Naive thymus-derived CD8-positive, alpha-beta T cell (primary cell): ENCODE measurements around the gene CTDP1. TPM values are rescaled to one million over a fixed set of nuclear protein-coding genes. Genes with fewer than 3 reads are reported as not detected.

Experiments
- ATAC-seq, 2 donors: fragments of 150-1000 bp; cut with Tn5 transposase in 1 of 2; sonication (Bioruptor Pico), chemical (Tn5 transposase) in 1 of 2; 1 replicate in 1 of 2; 2 replicates in 1 of 2; pipeline ENCODE4 v1.10.0; 2021; ENCODE audit warnings: mild to moderate bottlenecking in 2 of 2, moderate library complexity in 2 of 2
- POLR2A ChIA-PET: fragments of 350-600 bp; sonication (Branson Sonifier 250); formaldehyde crosslinking; loops from one replicate; lab custom pipeline; 2021; ENCODE audit warnings: antibody characterized with exemption; lab: Charles Lee
- DNase-seq, 10 donors: peaks; one replicate each; pipeline versions ENCODE4 v3.0.0 to v3.0.0-alpha.2; 2020 to 2022
- H3K27ac Mint-ChIP-seq, 10 donors: one replicate each; pipeline ENCODE4 v1.8.0; 2020 to 2022; ENCODE audit warnings: mild to moderate bottlenecking in 10 of 10, mixed read lengths in 10 of 10, moderate library complexity in 4 of 10, inconsistent platforms in 1 of 10
- H3K27me3 Mint-ChIP-seq, 5 donors: one replicate each; pipeline ENCODE4 v1.8.0; 2021 to 2022; ENCODE audit warnings: mixed read lengths in 5 of 5
- H3K36me3 Mint-ChIP-seq, 3 donors: one replicate each; pipeline ENCODE4 v1.8.0; 2020 to 2022; ENCODE audit warnings: mixed read lengths in 3 of 3, mild to moderate bottlenecking in 2 of 3, inconsistent platforms in 1 of 3
- H3K4me1 Mint-ChIP-seq, 4 donors: one replicate each; pipeline ENCODE4 v1.8.0; 2021 to 2022; ENCODE audit warnings: mixed read lengths in 4 of 4
- H3K4me3 Mint-ChIP-seq, 10 donors: one replicate each; pipeline ENCODE4 v1.8.0; 2020 to 2022; ENCODE audit warnings: mild to moderate bottlenecking in 10 of 10, mixed read lengths in 10 of 10, moderate library complexity in 6 of 10, inconsistent platforms in 1 of 10
- H3K9me3 Mint-ChIP-seq, 9 donors: one replicate each; pipeline ENCODE4 v1.8.0; 2020 to 2022; ENCODE audit warnings: mixed read lengths in 9 of 9, mild to moderate bottlenecking in 3 of 9, inconsistent platforms in 1 of 9, moderate library complexity in 1 of 9
- polyA plus RNA-seq, 3 donors: library from polyadenylated mRNA; unstranded; fragments of 300-500 nt; fragmentation: Illumina TruSeq; gene quantifications; one replicate each; pipeline ENCODE4 v1.2.3, GENCODE V29; 2021
- total RNA-seq, 8 experiments: library from RNA in 2 of 8; stranded (reverse) in 2 of 8; gene quantifications; one replicate each; pipeline ENCODE4 v1.2.3 and lab custom pipeline; 2021 to 2026

CTDP1 gene
- total and polyA plus RNA-seq, 5 experiments from 2014 or later = 7.9 to 46.2 (median 31.1) TPM

DNA sequence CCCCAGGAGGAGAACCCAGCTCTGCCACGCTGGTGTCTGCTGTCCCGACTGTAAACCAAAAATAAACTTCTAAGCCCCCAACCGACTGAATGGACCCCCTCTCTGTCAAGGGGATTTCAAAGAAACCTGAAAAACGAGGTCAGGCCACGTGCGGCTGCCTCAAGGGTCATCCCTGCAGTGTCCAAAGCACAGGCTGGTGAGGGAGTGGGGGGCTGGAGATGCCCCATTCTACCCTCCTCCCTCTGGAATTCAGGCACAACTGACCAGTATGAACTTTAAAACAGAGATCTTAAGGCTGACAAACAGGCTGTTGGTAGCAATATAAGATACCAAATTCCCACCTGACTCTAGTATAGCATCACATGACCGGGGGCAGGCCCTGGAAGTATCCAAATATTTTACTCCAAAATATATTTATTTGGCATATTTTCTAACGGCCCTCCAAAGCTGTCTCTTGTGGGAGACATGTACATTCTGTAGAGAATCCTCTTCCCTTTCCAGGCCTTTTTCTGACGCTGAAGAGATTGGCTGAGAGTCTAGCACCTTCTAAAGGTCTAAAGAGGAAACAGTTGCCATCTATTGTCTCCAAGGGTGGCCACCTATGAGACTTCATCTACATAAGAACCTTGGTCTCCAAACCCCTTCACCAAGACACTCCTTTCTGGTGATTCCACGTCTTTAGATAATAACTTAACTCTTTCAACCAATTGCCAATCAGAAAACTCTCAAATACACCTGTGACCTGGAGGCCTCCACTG is 40.4 kb upstream of the CTDP1 start:
- Mint-ChIP-seq H3K36me3 (no peaks in the 10 kb centered on the region), H3K27me3 (peaks cover 1 to 26% (median 12%) of the 10 kb centered on the region in 5 donors), H3K4me3 (no peak overlapping the region), H3K9me3 (no peaks in the 10 kb centered on the region), H3K4me1 (peaks cover 3 to 19% (median 16%) of the 10 kb centered on the region in 4 donors), H3K27ac (peak overlapping the region in 1 of 10 donors; percentile 50)
- DNase-seq (peak in 1 of 10 donors; percentile 31), ATAC-seq (no peak)
- POLR2A ChIA-PET = no interaction called here

DNA sequence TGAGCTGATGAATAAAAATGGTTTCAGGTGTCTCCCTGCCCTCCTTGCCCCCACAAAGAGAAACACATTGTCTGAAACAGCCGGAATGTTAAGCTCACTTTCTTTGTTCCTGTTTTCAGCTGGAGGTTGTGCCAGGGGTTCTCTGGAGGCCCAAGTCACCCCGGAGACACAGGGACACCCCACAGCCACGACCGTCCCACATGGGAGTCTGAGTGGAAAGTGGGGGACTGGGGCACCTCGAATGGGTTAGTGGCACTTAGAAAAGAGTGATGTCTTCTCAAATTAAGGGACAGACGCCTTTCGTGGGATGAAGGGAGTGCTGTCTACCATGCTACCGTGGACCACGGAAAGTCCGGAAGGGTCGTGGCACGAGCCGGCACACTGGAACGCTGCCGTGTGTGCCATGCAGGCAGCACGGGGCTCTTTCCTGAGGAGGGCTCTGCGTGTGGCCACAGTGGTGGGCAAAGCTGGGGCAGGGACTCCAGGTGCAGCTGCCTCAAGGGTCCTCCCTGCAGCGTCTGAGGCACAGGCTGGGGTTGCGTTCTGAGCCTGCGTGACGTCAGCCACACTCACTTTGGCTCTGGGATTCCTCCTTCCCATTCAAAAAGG is 39.4 kb upstream of the CTDP1 start:
- no peak for ATAC-seq
- Mint-ChIP-seq H3K9me3 (no peaks in the 10 kb centered on the region), H3K4me3 (no peak overlapping the region), H3K27ac (no peak overlapping the region), H3K36me3 (no peaks in the 10 kb centered on the region), H3K4me1 (peaks cover 3 to 24% (median 16%) of the 10 kb centered on the region in 4 donors), H3K27me3 (peaks cover 1 to 26% (median 12%) of the 10 kb centered on the region in 5 donors)
- DNase-seq = peak in 1 of 10 donors; percentile 27
- POLR2A ChIA-PET = no interaction called here

DNA sequence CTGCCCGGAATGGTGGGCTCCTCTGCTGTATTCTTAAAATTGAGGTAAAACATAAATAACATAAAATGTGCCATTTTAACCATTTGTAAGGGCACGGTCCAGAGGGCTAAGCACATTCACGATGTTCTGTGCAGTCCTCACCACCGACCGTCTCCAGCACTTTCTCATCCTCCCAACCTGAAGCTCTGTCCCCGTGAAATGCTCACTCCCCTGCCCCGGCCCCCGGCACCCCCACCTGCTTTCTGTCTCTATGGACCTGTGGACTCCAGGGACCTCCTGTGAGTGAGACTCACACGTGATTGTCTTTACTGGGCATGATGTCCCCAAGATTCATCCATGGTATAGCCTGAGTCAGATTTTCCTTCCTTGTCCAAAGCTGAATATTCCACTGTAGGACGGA is 38.7 kb upstream of the CTDP1 start:
- ATAC-seq (no peak), DNase-seq (peak in 1 of 10 donors; percentile 35)
- Mint-ChIP-seq H3K4me3 (no peak overlapping the region), H3K27ac (no peak overlapping the region), H3K9me3 (no peaks in the 10 kb centered on the region), H3K36me3 (no peaks in the 10 kb centered on the region), H3K27me3 (peaks cover 1 to 26% (median 12%) of the 10 kb centered on the region in 5 donors), H3K4me1 (peaks cover 1 to 24% (median 16%) of the 10 kb centered on the region in 4 donors)
- POLR2A ChIA-PET = no interaction called here

DNA sequence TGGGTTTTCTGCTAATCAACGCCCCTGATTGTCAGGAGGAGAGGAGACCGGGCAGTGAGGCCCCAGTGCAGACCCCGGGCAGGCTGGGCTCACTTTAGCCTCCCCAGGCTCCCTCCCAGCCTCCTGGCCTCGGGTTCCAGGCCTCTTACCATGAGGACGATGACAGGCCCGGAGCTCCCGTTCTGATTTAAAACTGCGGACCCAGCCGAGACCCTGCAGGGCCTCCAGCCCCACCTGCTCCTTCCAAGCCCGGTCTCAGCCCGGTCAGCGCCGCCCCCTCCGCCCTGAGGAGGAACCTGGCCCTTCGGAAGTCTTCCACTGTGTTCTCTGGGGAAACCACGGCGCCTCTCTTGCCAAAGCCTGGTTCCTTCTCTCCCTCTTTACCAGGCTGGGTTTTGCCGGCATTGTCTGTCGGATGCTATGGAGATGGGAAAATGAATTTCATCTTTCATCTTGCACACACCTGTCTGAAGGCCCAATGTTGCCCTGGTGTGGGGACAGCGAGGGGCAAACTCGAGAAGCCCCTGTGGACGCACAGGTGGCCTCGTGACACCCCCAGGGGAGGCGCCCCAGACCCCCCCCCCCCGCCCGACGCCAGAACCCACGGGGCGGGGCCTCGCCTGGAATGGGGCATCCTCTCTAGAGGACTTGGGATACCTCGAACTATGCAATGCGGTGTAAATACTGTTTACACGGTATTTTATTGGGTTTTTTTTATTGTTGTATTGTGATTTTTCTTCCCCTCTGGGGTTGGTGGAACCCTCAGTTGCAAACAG is 37.7 kb upstream of the CTDP1 start:
- peaks cover 1 to 28% (median 16%) of the 10 kb centered on the region in 4 donors for H3K4me1 Mint-ChIP-seq
- ATAC-seq (no peak), DNase-seq (peak in 1 of 10 donors; percentile 22)
- POLR2A ChIA-PET = interaction anchor here (1.7 kb wide), 2 partner anchors 245 to 250 kb away, joined by 5 to 6 read pairs; no protein-coding TSS in a partner anchor
- H3K36me3 Mint-ChIP-seq = no peaks in the 10 kb centered on the region
- no peak overlapping the region for H3K27ac Mint-ChIP-seq
- no peak overlapping the region for H3K4me3 Mint-ChIP-seq
- peaks cover 1 to 25% (median 12%) of the 10 kb centered on the region in 5 donors for H3K27me3 Mint-ChIP-seq
- H3K9me3 Mint-ChIP-seq = no peaks in the 10 kb centered on the region

DNA sequence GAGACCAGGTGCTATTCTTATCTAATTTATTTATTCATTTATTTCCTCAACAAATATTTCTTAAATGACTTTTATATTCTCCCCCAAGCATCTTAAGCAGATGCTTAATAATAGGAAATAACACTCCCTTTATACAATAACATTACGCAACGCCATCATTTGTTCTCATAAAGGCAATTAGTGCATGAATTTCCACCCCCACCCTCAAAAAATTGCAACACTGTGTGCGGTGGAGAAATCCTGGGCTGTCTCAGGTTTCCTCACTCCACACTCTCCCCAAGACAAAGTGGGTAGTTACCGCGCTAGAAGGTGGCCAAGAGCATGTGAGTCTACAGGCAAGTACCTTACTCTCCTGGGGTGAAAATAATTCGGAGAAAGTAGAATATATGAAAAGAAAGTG is 37.0 kb upstream of the CTDP1 start:
- no peak for DNase-seq
- no peaks in the 10 kb centered on the region for H3K36me3 Mint-ChIP-seq
- ATAC-seq = no peak
- H3K27me3 Mint-ChIP-seq = peaks cover 1 to 21% (median 12%) of the 10 kb centered on the region in 5 donors
- POLR2A ChIA-PET = interaction anchor here (1.7 kb wide), 2 partner anchors 246 to 250 kb away, joined by 5 to 6 read pairs; no protein-coding TSS in a partner anchor
- H3K4me1 Mint-ChIP-seq = peaks cover 1 to 28% (median 16%) of the 10 kb centered on the region in 4 donors
- peak overlapping the region in 6 of 10 donors; percentile 19 to 63 (median 50) for H3K27ac Mint-ChIP-seq
- H3K9me3 Mint-ChIP-seq = no peaks in the 10 kb centered on the region
- peak overlapping the region in 2 of 10 donors; percentile 27 to 52 for H3K4me3 Mint-ChIP-seq

DNA sequence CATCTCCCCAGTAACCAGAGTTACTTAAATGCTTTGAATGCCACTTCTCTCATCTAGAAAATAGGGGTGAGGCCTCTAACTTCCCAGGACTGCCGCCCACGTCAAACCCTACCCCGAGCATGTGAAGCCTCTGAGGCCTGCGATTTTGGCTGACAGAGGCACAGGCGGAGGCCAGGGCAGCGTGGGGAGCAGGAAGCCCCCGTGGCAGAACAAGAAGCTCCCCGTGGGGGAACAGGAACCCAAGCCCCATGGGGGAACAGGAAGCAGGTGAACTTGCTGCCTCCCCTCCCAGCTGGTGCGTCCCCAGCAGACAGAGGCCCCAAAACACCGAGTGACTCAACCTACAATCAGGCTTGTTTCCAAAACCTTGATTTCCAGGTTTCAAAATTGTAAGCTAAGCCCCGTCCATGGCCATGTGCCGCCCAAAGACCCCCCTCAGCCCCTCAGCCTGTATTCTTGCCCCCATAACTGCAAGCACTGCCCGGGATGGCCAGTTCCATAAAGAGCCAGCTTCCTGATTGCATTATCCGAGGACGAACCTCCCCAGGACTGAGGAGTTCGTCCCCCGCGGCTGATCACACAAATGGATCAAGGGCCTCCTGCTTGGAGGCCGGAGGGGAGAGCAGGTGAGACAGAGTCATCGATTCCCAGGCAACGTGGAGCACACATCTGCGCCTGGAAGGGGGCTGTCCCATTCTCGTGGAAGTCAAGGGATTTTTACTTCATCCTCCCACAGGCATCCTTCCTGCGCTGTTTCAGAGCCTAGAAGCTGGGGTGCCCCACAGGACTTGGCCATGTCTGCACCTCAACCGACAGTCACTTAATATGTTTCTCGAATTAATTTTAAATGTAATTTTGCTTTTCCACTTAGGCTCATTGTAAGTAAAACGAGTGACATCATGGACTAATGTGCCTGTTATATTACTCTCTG is 36.3 kb upstream of the CTDP1 start:
- DNase-seq (peak in 7 of 10 donors; percentile 7 to 45 (median 20)), ATAC-seq (peak; percentile 66 to 80)
- POLR2A ChIA-PET = interaction anchor here (1.7 kb wide), 2 partner anchors 247 to 251 kb away, joined by 5 to 6 read pairs; no protein-coding TSS in a partner anchor

DNA sequence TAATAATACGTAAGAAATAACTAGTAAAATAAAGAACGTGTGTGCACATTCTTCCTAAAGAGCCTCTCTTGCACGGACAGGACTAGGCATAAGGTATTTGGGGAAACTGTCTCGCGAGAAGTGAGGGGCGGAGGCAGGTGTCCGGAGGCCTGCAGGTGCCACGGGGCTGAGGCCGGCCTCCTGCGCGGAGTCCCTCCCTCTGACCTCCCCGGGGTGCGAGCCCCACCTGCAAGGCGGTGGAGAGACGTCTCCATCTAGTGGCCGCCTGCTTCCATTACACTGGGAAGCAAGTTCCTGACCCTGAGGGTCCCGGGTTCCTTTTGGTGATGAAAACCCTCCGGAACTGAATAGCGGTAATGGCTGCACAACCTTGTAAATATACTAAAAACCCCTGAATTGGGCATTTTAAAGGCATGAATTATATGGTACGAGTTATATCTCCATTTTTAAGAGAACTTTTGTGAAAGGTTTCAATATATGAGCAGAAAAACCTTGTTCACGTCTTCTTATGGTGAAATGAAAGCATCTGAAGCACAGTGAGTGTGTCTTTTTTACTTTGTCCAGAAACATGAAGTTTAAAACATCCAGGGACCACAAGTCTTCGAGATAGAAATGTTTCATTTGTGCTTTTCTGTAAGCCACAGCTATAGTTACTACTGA is 35.5 kb upstream of the CTDP1 start:
- POLR2A ChIA-PET = interaction anchor here (1.5 to 1.7 kb wide), 2 partner anchors 247 to 263 kb away, joined by 3 to 6 read pairs; no protein-coding TSS in a partner anchor
- ATAC-seq = peak; percentile 79 to 94
- peak overlapping the region in 2 of 10 donors; percentile 14 to 22 for H3K4me3 Mint-ChIP-seq

More for the DNA sequence above, 36.3 kb upstream of the CTDP1 start:
- peaks cover 1 to 28% (median 16%) of the 10 kb centered on the region in 4 donors for H3K4me1 Mint-ChIP-seq
- no peaks in the 10 kb centered on the region for H3K36me3 Mint-ChIP-seq
- peak overlapping the region in 9 of 10 donors; percentile 16 to 63 (median 48) for H3K27ac Mint-ChIP-seq
- H3K27me3 Mint-ChIP-seq = peaks cover 1 to 21% (median 12%) of the 10 kb centered on the region in 5 donors
- peak overlapping the region in 2 of 10 donors; percentile 27 to 52 for H3K4me3 Mint-ChIP-seq
- no peaks in the 10 kb centered on the region for H3K9me3 Mint-ChIP-seq

DNA sequence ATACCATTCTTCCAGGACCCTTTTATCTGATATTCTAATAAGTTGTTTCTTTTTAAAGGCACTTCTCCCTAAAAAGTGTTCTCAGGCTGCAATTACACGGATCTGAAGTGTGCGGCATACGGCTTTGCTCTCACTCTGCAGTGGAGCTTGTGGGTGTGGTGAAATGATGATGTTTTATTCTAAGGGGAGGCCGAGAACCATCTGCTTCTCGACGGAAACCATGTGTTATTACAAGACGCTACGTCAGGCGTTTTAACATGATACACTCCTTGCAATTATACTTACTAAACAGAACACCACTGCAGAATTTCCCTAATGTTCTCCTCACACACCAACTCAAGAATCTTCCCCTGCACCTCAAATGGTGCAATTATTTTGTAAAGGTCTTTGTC is 34.9 kb upstream of the CTDP1 start:
- H3K27ac Mint-ChIP-seq = no peak overlapping the region
- POLR2A ChIA-PET = interaction anchor here (1.5 kb wide), 1 partner anchor 264 kb away, joined by 3 read pairs; no protein-coding TSS in a partner anchor
- no peaks in the 10 kb centered on the region for H3K9me3 Mint-ChIP-seq
- H3K27me3 Mint-ChIP-seq = peaks cover 0 to 13% (median 5%) of the 10 kb centered on the region in 5 donors
- peaks cover 1 to 28% (median 16%) of the 10 kb centered on the region in 4 donors for H3K4me1 Mint-ChIP-seq
- no peak overlapping the region for H3K4me3 Mint-ChIP-seq
- no peak for DNase-seq
- H3K36me3 Mint-ChIP-seq = peaks cover 0 to 3% (median 0%) of the 10 kb centered on the region in 3 donors
- no peak for ATAC-seq

More for the DNA sequence above, 35.5 kb upstream of the CTDP1 start:
- Mint-ChIP-seq H3K27ac (peak overlapping the region in 2 of 10 donors; percentile 25 to 35), H3K27me3 (peaks cover 0 to 18% (median 10%) of the 10 kb centered on the region in 5 donors), H3K36me3 (no peaks in the 10 kb centered on the region), H3K4me1 (peaks cover 1 to 28% (median 16%) of the 10 kb centered on the region in 4 donors), H3K9me3 (no peaks in the 10 kb centered on the region)
- DNase-seq = peak; percentile 44 to 85 (median 66)

DNA sequence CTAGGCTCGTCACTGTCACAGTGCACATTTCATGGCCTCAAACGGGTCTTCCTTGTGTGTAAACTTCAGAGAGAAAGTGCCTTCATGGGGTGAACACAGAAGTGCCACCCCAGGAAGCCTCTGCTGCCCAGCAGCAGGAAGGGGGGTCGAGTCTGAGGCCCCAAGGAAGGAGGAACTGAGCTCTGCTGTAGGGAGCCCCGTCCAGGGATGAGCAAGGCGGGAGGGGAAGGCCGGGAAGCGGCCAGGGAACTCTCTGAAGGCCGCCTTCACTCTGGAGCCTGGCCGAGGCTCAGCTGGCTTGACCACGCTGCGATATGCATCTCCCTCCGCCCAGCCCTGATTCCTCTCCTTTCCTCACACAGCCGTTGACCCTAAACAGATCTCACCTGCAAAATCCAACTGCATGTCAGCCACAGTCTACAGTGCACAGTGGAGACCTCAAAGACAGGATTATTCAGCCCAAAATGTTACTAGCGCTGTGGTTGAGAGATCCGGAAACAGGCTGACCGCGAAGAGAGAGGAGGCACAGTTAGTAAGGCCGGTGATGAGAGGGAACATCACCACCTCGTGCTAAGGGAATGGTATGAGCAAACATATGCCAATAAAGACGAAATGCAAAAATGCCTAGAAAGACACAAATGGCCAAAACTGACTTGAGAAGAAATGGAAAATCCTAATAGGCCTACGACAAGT is 34.2 kb upstream of the CTDP1 start:
- DNase-seq = no peak
- H3K4me1 Mint-ChIP-seq = peaks cover 1 to 28% (median 16%) of the 10 kb centered on the region in 4 donors
- ATAC-seq = peak in 1 of 2 donors; percentile 20
- POLR2A ChIA-PET = interaction anchor here (1.5 kb wide), 1 partner anchor 264 kb away, joined by 3 read pairs; no protein-coding TSS in a partner anchor
- peaks cover 0 to 7% (median 0%) of the 10 kb centered on the region in 5 donors for H3K27me3 Mint-ChIP-seq
- H3K36me3 Mint-ChIP-seq = peaks cover 0 to 3% (median 0%) of the 10 kb centered on the region in 3 donors
- H3K9me3 Mint-ChIP-seq = no peaks in the 10 kb centered on the region
- H3K4me3 Mint-ChIP-seq = no peak overlapping the region
- H3K27ac Mint-ChIP-seq = peak overlapping the region in 1 of 10 donors; percentile 66

DNA sequence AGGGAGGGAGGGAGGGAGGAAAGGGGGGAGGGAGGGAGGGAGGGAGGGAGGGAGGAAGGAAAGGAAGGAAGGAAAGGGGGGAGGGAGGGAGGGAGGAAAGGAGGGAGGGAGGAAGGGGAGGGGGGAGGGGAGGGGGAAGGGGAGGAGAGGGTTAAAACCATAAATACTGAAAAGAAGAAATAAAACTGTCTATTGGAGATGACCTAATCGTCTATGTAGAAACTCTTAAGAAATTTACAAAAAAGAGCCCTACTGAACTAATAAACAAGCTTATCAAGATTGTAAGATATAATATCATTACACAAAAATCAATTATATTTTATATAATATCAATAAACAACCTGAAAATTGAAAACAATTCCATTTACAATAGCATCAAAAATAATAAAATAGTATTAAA is 32.3 kb upstream of the CTDP1 start:
- Mint-ChIP-seq H3K9me3 (no peaks in the 10 kb centered on the region), H3K4me3 (no peak overlapping the region), H3K36me3 (peaks cover 0 to 3% (median 0%) of the 10 kb centered on the region in 3 donors), H3K27me3 (peaks cover 0 to 10% (median 4%) of the 10 kb centered on the region in 5 donors), H3K4me1 (peaks cover 1 to 27% (median 16%) of the 10 kb centered on the region in 4 donors), H3K27ac (no peak overlapping the region)
- no peak for ATAC-seq
- POLR2A ChIA-PET = no interaction called here
- DNase-seq = no peak
